WTC11 (cell line): ENCODE results near the gene NUP93. TPM values are rescaled to one million over a fixed set of nuclear protein-coding genes. Genes with fewer than 3 reads are reported as not detected.
"Not testable (repeated sequence)": the region's sequence is repeated elsewhere in the genome, so short reads cannot be mapped to it uniquely, and the experiment has no call there.

Experiments used
- ATAC-seq: fragments of 200-7000 bp; cut with Tn5 transposase; 2 replicates; pipeline ENCODE4 v1.10.0; 2021; ENCODE audit warnings: mild to moderate bottlenecking, moderate library complexity
- CTCF ChIA-PET: fragments of 300-600 bp; sonication (Branson Sonifier 250); formaldehyde crosslinking; loops from one replicate; lab custom pipeline; 2021; ENCODE audit warnings: antibody characterized with exemption; lab: Charles Lee
- POLR2A ChIA-PET: fragments of 350-600 bp; sonication (Branson Sonifier 250); formaldehyde crosslinking; loops from one replicate; lab custom pipeline; 2021; ENCODE audit warnings: antibody characterized with exemption; lab: Charles Lee
- DNase-seq: peaks from one replicate; pipeline ENCODE4 v3.0.0; 2021; ENCODE audit warnings: low spot score
- H3K27ac Mint-ChIP-seq: 2 replicates; pipeline ENCODE4 v1.8.0; 2021; ENCODE audit warnings: mixed read lengths
- H3K27me3 Mint-ChIP-seq: 2 replicates; pipeline ENCODE4 v1.8.0; 2021; ENCODE audit warnings: low read depth, mild to moderate bottlenecking, moderate library complexity, mixed read lengths
- H3K36me3 Mint-ChIP-seq: 2 replicates; pipeline ENCODE4 v1.8.0; 2021; ENCODE audit warnings: mixed read lengths
- H3K4me1 Mint-ChIP-seq: 2 replicates; pipeline ENCODE4 v1.8.0; 2022; ENCODE audit warnings: mixed read lengths
- H3K4me3 Mint-ChIP-seq: 2 replicates; pipeline ENCODE4 v1.8.0; 2021; ENCODE audit warnings: mild to moderate bottlenecking, moderate library complexity, mixed read lengths
- H3K9me3 Mint-ChIP-seq: 2 replicates; pipeline ENCODE4 v1.8.0; 2021; ENCODE audit warnings: mixed read lengths
- ARID4B ChIP-seq: sonication (generic); formaldehyde crosslinking; IDR thresholded peaks from 2 replicates; pipeline ENCODE4 v1.8.0; 2023; ENCODE audit warnings: missing genetic modification reagents, mild to moderate bottlenecking, borderline replicate concordance
- ATF1 ChIP-seq: sonication (generic); formaldehyde crosslinking; IDR thresholded peaks from 2 replicates; pipeline ENCODE4 v1.8.1; 2023; ENCODE audit warnings: mild to moderate bottlenecking, moderate library complexity, missing genetic modification reagents
- CBFB ChIP-seq: sonication (generic); formaldehyde crosslinking; IDR thresholded peaks from 2 replicates; pipeline ENCODE4 v1.8.1; 2022; ENCODE audit warnings: mild to moderate bottlenecking, low read depth, missing genetic modification reagents
- ELF4 ChIP-seq: sonication (generic); formaldehyde crosslinking; IDR thresholded peaks from 2 replicates; pipeline ENCODE4 v1.8.1; 2022; ENCODE audit warnings: low read depth, mild to moderate bottlenecking, moderate library complexity, missing genetic modification reagents
- FOXK1 ChIP-seq: sonication (generic); formaldehyde crosslinking; IDR thresholded peaks from 2 replicates; pipeline ENCODE4 v1.8.0; 2022; ENCODE audit warnings: mild to moderate bottlenecking, moderate library complexity, missing genetic modification reagents
- GRHL2 ChIP-seq: fragments of 250-450 bp; sonication (Bioruptor Pico); IDR thresholded peaks from 2 replicates; pipeline ENCODE4 v1.8.0; 2022; ENCODE audit warnings: mild to moderate bottlenecking, moderate library complexity; ENCODE audit not compliant: insufficient replicate concordance, severe bottlenecking
- IRF2 ChIP-seq: sonication (generic); formaldehyde crosslinking; IDR thresholded peaks from 2 replicates; pipeline ENCODE4 v1.8.0; 2022; ENCODE audit warnings: low read depth, missing genetic modification reagents, borderline replicate concordance
- NFATC4 ChIP-seq: fragments of 250-450 bp; sonication (Bioruptor Pico); IDR thresholded peaks from 2 replicates; pipeline ENCODE4 v1.9.0; 2021; ENCODE audit warnings: mild to moderate bottlenecking
- NFE2L1 ChIP-seq: sonication (generic); formaldehyde crosslinking; IDR thresholded peaks from 2 replicates; pipeline ENCODE4 v1.8.1; 2023; ENCODE audit warnings: missing genetic modification reagents
- NR1H2 ChIP-seq: sonication (generic); formaldehyde crosslinking; IDR thresholded peaks from 2 replicates; pipeline ENCODE4 v1.9.0; 2021; ENCODE audit warnings: mild to moderate bottlenecking, moderate library complexity, missing genetic modification reagents
- NR2C2 ChIP-seq: sonication (generic); formaldehyde crosslinking; IDR thresholded peaks from 2 replicates; pipeline ENCODE4 v1.8.0; 2022; ENCODE audit warnings: mild to moderate bottlenecking, missing genetic modification reagents
- PRRX2 ChIP-seq: fragments of 250-450 bp; sonication (Bioruptor Pico); IDR thresholded peaks from 2 replicates; pipeline ENCODE4 v1.8.0; 2021; ENCODE audit warnings: mild to moderate bottlenecking
- SMAD4 ChIP-seq: sonication (generic); formaldehyde crosslinking; IDR thresholded peaks from 2 replicates; pipeline ENCODE4 v1.8.0; 2022; ENCODE audit warnings: mild to moderate bottlenecking, missing genetic modification reagents
- SOX15 ChIP-seq: fragments of 250-450 bp; sonication (Bioruptor Pico); IDR thresholded peaks from 2 replicates; pipeline ENCODE4 v1.9.0; 2021; ENCODE audit warnings: mild to moderate bottlenecking
- USF1 ChIP-seq: sonication (generic); formaldehyde crosslinking; IDR thresholded peaks from 2 replicates; pipeline ENCODE4 v1.8.0; 2022; ENCODE audit warnings: mild to moderate bottlenecking, missing genetic modification reagents
- ZNF138 ChIP-seq: sonication (generic); formaldehyde crosslinking; conservative IDR thresholded peaks from 2 replicates; pipeline ENCODE4 v1.8.1; 2022; ENCODE audit warnings: mild to moderate bottlenecking, moderate library complexity, missing genetic modification reagents
- ZNF263 ChIP-seq: sonication (generic); formaldehyde crosslinking; IDR thresholded peaks from 2 replicates; pipeline ENCODE4 v1.8.1; 2022; ENCODE audit warnings: low read depth, mild to moderate bottlenecking, moderate library complexity, missing genetic modification reagents
- ZNF281 ChIP-seq: sonication (generic); formaldehyde crosslinking; IDR thresholded peaks from 2 replicates; pipeline ENCODE4 v1.8.0; 2023; ENCODE audit warnings: mild to moderate bottlenecking, missing genetic modification reagents
- ZNF416 ChIP-seq: fragments of 250-450 bp; sonication (Bioruptor Pico); IDR thresholded peaks from 2 replicates; pipeline ENCODE4 v1.9.0; 2021; ENCODE audit warnings: mild to moderate bottlenecking, inconsistent platforms
- total RNA-seq: library from RNA; stranded (reverse); gene quantifications from 3 replicates; pipeline ENCODE4 v1.2.3, GENCODE V29; 2021
- TF ChIP-seq, protein P1 (sequence below): fragments of 250-450 bp; sonication (Bioruptor Pico); IDR thresholded peaks from 2 replicates; pipeline ENCODE4 v2.1.2; 2022; ENCODE audit warnings: mild to moderate bottlenecking, moderate library complexity
- TF ChIP-seq, protein P2 (sequence below): fragments of 250-450 bp; sonication (Bioruptor Pico); IDR thresholded peaks from 2 replicates; pipeline ENCODE4 v1.9.0; 2021; ENCODE audit warnings: mild to moderate bottlenecking
- TF ChIP-seq, protein P3 (sequence below): sonication (generic); formaldehyde crosslinking; IDR thresholded peaks from 2 replicates; pipeline ENCODE4 v1.8.0; 2022; ENCODE audit warnings: mild to moderate bottlenecking, missing genetic modification reagents

The NUP93 gene
- total RNA-seq, 1 experiment from 2014 or later, result 185 TPM

GRCh38 chr16:56716761-56717160 lies 13.2 kb upstream of the NUP93 start (continued):
- TF ChIP-seq ZNF138 (CRISPR knock-in tag), result no peak
- no peak for TF ChIP-seq SOX15
- no peak for TF ChIP-seq PRRX2
- no peak for TF ChIP-seq GRHL2
- no peak for TF ChIP-seq FOXK1 (CRISPR knock-in tag)
- TF ChIP-seq ELF4 (CRISPR knock-in tag), result no peak
- no peak for TF ChIP-seq ARID4B (CRISPR knock-in tag)
- no peak for TF ChIP-seq CBFB (CRISPR knock-in tag)
- no peak for TF ChIP-seq USF1
- TF ChIP-seq, protein P1, sequence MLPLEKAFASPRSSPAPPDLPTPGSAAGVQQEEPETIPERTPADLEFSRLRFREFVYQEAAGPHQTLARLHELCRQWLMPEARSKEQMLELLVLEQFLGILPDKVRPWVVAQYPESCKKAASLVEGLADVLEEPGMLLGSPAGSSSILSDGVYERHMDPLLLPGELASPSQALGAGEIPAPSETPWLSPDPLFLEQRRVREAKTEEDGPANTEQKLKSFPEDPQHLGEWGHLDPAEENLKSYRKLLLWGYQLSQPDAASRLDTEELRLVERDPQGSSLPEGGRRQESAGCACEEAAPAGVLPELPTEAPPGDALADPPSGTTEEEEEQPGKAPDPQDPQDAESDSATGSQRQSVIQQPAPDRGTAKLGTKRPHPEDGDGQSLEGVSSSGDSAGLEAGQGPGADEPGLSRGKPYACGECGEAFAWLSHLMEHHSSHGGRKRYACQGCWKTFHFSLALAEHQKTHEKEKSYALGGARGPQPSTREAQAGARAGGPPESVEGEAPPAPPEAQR (CRISPR knock-in tag), result no peak
- no peak for TF ChIP-seq ZNF281 (CRISPR knock-in tag)
- no peak for TF ChIP-seq NFE2L1 (CRISPR knock-in tag)

- H3K27ac Mint-ChIP-seq, ATAC-seq, H3K4me1 Mint-ChIP-seq, H3K4me3 Mint-ChIP-seq, H3K36me3 Mint-ChIP-seq, POLR2A ChIA-PET, H3K9me3 Mint-ChIP-seq, DNase-seq: not testable (repeated sequence)
- CTCF ChIA-PET, result interaction anchor here (0.5 to 5.0 kb wide), 3 partner anchors 9 to 188 kb away, joined by 3 to 18 read pairs (median 4); no protein-coding TSS in a partner anchor
- H3K27me3 Mint-ChIP-seq, result peaks cover 15% of the 10 kb centered on the region
Measured at GRCh38 chr16:56717532-56717931, 12.4 kb upstream of the NUP93 start.

DNA sequence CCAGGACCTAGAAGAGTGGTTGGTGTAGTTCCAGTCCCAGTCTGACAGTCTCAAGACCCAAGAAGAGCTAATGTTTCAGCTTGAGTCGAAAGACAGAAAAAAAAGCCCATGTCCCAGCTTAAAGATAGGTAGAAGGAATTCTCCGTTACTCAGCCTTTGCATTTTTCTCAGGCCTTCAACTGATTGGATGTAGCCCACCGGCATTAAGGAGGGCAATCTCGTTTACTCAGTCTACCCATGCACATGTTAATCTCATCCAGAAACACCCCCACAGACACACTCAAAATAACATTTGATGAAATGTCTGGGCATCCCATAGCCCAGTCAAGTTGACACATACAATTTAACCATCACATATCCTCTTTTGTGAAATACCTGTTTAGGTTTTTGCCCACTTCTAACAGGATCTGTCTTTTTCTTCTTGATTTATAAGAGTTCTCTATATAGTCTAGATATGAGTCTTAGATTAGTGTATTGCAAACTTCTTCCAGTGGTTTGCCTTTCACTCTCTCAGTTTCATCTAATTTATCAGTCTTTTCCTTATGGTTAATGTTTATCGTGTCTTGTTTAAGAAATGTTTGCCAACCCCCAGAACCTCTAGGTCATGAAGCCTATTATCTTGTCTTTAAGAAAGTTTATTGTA lies 7.6 kb upstream of the NUP93 start:
- ChIA-PET CTCF (interaction anchor here (0.7 kb wide), 1 partner anchor 122 kb away, joined by 3 read pairs; no protein-coding TSS in a partner anchor), POLR2A (no interaction called here)
- Mint-ChIP-seq H3K27me3 (no peaks in the 10 kb centered on the region; the same call in none of the 2 replicates), H3K27ac (no peak overlapping the region), H3K4me1 (no peaks in the 10 kb centered on the region), H3K4me3 (no peak overlapping the region), H3K36me3 (no peaks in the 10 kb centered on the region), H3K9me3 (no peaks in the 10 kb centered on the region)
- ATAC-seq (no peak), DNase-seq (no peak)
- no peak for TF ChIP-seq SMAD4 (CRISPR knock-in tag)
- TF ChIP-seq, protein P2, sequence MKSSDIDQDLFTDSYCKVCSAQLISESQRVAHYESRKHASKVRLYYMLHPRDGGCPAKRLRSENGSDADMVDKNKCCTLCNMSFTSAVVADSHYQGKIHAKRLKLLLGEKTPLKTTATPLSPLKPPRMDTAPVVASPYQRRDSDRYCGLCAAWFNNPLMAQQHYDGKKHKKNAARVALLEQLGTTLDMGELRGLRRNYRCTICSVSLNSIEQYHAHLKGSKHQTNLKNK, result no peak
- TF ChIP-seq, protein P3, sequence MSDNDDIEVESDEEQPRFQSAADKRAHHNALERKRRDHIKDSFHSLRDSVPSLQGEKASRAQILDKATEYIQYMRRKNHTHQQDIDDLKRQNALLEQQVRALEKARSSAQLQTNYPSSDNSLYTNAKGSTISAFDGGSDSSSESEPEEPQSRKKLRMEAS, result no peak
- no peak for TF ChIP-seq PRRX2
- TF ChIP-seq NFATC4 (CRISPR knock-in tag), result no peak
- no peak for TF ChIP-seq ZNF416 (CRISPR knock-in tag)
- no peak for TF ChIP-seq IRF2 (CRISPR knock-in tag)
- TF ChIP-seq NR1H2, result no peak
- TF ChIP-seq CBFB (CRISPR knock-in tag), result no peak
- no peak for TF ChIP-seq ATF1 (CRISPR knock-in tag)
- no peak for TF ChIP-seq NR2C2 (CRISPR knock-in tag)
- no peak for TF ChIP-seq GRHL2
- TF ChIP-seq ZNF263 (CRISPR knock-in tag), result no peak
